ENCODE results near the gene USP32. TPM values are rescaled to one million over a fixed set of nuclear protein-coding genes. Genes with fewer than 3 reads are reported as not detected.
"Not testable (repeated sequence)": the region's sequence is repeated elsewhere in the genome, so short reads cannot be mapped to it uniquely, and the experiment has no call there.

Gene USP32
- total RNA-seq, 1 donor from 2014 or later = 11.9 TPM

GRCh38 chr17:60231234-60231633 lies 160.7 kb downstream of the USP32 start:
- H3K27me3 ChIP-seq = no peaks in the 10 kb centered on the region
- DNase-seq (ENCODE audit: low spot score in 2 of 2) = no peak
- no peaks in the 10 kb centered on the region for H3K9me3 ChIP-seq
- intact Hi-C loops (cut with DNase I) = no loop called here
- H3K36me3 ChIP-seq = peaks cover 7 to 9% of the 10 kb centered on the region in 2 donors
- peak in 1 of 3 experiments; percentile 30 for TF ChIP-seq CTCF (IDR thresholded peaks at IDR 0.05)
- H3K4me3 ChIP-seq = no peak overlapping the region
- no peak overlapping the region for H3K27ac ChIP-seq
- H3K4me1 ChIP-seq = no peaks in the 10 kb centered on the region

GRCh38 chr17:60230358-60230757 lies 161.6 kb downstream of the USP32 start:
- Histone ChIP-seq H3K4me1 (no peaks in the 10 kb centered on the region), H3K9me3 (no peaks in the 10 kb centered on the region), H3K27ac (no peak overlapping the region), H3K27me3 (no peaks in the 10 kb centered on the region), H3K4me3 (no peak overlapping the region), H3K36me3 (peaks cover 4 to 15% of the 10 kb centered on the region in 2 donors)
- intact Hi-C loops (cut with DNase I) = no loop called here
- no peak for TF ChIP-seq CTCF (IDR thresholded peaks at IDR 0.05)
- no peak for DNase-seq (ENCODE audit: low spot score in 2 of 2)

GRCh38 chr17:60229188-60229802 lies 162.6 kb downstream of the USP32 start:
- H3K4me1 ChIP-seq = no peaks in the 10 kb centered on the region
- H3K4me3 ChIP-seq = no peak overlapping the region
- no peak for TF ChIP-seq CTCF (IDR thresholded peaks at IDR 0.05)
- H3K27ac ChIP-seq = no peak overlapping the region
- H3K9me3 ChIP-seq = no peaks in the 10 kb centered on the region
- intact Hi-C loops (cut with DNase I) = no loop called here
- no peak for DNase-seq (ENCODE audit: low spot score in 2 of 2)
- peaks cover 11 to 21% of the 10 kb centered on the region in 2 donors for H3K36me3 ChIP-seq
- H3K27me3 ChIP-seq = no peaks in the 10 kb centered on the region

GRCh38 chr17:60227276-60227675 lies 164.7 kb downstream of the USP32 start:
- H3K27me3 ChIP-seq; intact Hi-C loops (cut with DNase I); DNase-seq (ENCODE audit: low spot score in 2 of 2); H3K27ac ChIP-seq; H3K4me3 ChIP-seq; H3K9me3 ChIP-seq; H3K4me1 ChIP-seq: not testable (repeated sequence)
- peaks cover 18 to 35% of the 10 kb centered on the region in 2 donors for H3K36me3 ChIP-seq

GRCh38 chr17:60224064-60224463 lies 167.9 kb downstream of the USP32 start:
- Histone ChIP-seq H3K36me3 (peaks cover 20 to 49% of the 10 kb centered on the region in 2 donors), H3K9me3 (no peaks in the 10 kb centered on the region), H3K4me1 (no peaks in the 10 kb centered on the region), H3K27me3 (no peaks in the 10 kb centered on the region), H3K4me3 (no peak overlapping the region), H3K27ac (no peak overlapping the region)
- no peak for TF ChIP-seq CTCF (IDR thresholded peaks at IDR 0.05)
- intact Hi-C loops (cut with DNase I) = no loop called here
- DNase-seq (ENCODE audit: low spot score in 2 of 2) = no peak

- no peak for DNase-seq (ENCODE audit: low spot score in 2 of 2)
- no peak for TF ChIP-seq CTCF (IDR thresholded peaks at IDR 0.05)
- H3K9me3 ChIP-seq = no peaks in the 10 kb centered on the region
- intact Hi-C loops (cut with DNase I) = no loop called here
- H3K4me1 ChIP-seq = no peaks in the 10 kb centered on the region
- H3K4me3 ChIP-seq = no peak overlapping the region
- no peaks in the 10 kb centered on the region for H3K27me3 ChIP-seq
- peaks cover 20 to 49% of the 10 kb centered on the region in 2 donors for H3K36me3 ChIP-seq
- no peak overlapping the region for H3K27ac ChIP-seq
These were observed 168.5 kb downstream of the USP32 start for GRCh38 chr17:60223456-60223855.

- intact Hi-C loops (cut with DNase I); H3K4me3 ChIP-seq; H3K27ac ChIP-seq; DNase-seq (ENCODE audit: low spot score in 2 of 2); H3K4me1 ChIP-seq; H3K9me3 ChIP-seq; H3K27me3 ChIP-seq: not testable (repeated sequence)
- peaks cover 8 to 28% of the 10 kb centered on the region in 2 donors for H3K36me3 ChIP-seq
These were observed 173.2 kb downstream of the USP32 start for GRCh38 chr17:60218774-60219173.

- H3K4me3 ChIP-seq; H3K27me3 ChIP-seq; intact Hi-C loops (cut with DNase I); H3K27ac ChIP-seq; H3K4me1 ChIP-seq; H3K9me3 ChIP-seq; DNase-seq (ENCODE audit: low spot score in 2 of 2); H3K36me3 ChIP-seq: not testable (repeated sequence)
These were observed 176.0 kb downstream of the USP32 start for GRCh38 chr17:60215895-60216294.

GRCh38 chr17:60211282-60211681 lies 180.7 kb downstream of the USP32 start:
- H3K27ac ChIP-seq; H3K36me3 ChIP-seq; DNase-seq (ENCODE audit: low spot score in 2 of 2); H3K27me3 ChIP-seq; intact Hi-C loops (cut with DNase I); H3K9me3 ChIP-seq; H3K4me1 ChIP-seq; H3K4me3 ChIP-seq: not testable (repeated sequence)

All from ascending aorta (tissue), 2 donors.